Esophagus squamous epithelium (tissue), 5 donors: ENCODE results near the gene SIL1. TPM values are rescaled to one million over a fixed set of nuclear protein-coding genes. Genes with fewer than 3 reads are reported as not detected.

ENCODE experiments used
- DNase-seq: peaks from one replicate; lab custom pipeline; 2025; lab: John Stamatoyannopoulos, UW
- H3K27ac ChIP-seq, 4 donors: fragments of 200-600 bp; sonication (generic); one replicate each; pipeline ENCODE4 v1.5.1; 2016 to 2019; ENCODE audit warnings: mild to moderate bottlenecking in 1 of 4
- H3K27me3 ChIP-seq, 4 donors: fragments of 200-600 bp; sonication (generic); 1 replicate in 3 of 4; 2 replicates in 1 of 4; pipeline versions ENCODE4 v1.5.1 to v1.6.0; 2017 to 2021; ENCODE audit warnings: antibody characterized with exemption in 1 of 4
- H3K36me3 ChIP-seq, 3 donors: fragments of 200-600 bp; sonication (generic); one replicate each; pipeline ENCODE4 v1.5.1; 2016 to 2019
- H3K4me1 ChIP-seq, 3 donors: fragments of 200-600 bp; sonication (generic); one replicate each; pipeline ENCODE4 v1.5.1; 2017 to 2019
- H3K4me3 ChIP-seq, 4 donors: fragments of 200-600 bp; sonication (generic); 1 replicate in 3 of 4; 2 replicates in 1 of 4; pipeline ENCODE4 v1.5.1; 2016 to 2019; ENCODE audit warnings: mild to moderate bottlenecking in 2 of 4, moderate library complexity in 1 of 4
- H3K9me3 ChIP-seq, 3 donors: fragments of 200-600 bp; sonication (generic); one replicate each; pipeline ENCODE4 v1.5.1; 2016 to 2019
- CTCF ChIP-seq, 6 experiments: fragments of 450-650 bp in 4 of 6; fragments of 200-600 bp in 2 of 6; sonication (generic) in 2 of 6; IDR thresholded peaks; one replicate each; pipeline ENCODE4 v1.5.1; 2016 to 2019; ENCODE audit warnings: antibody characterized with exemption in 6 of 6, mild to moderate bottlenecking in 4 of 6, moderate library complexity in 4 of 6
- POLR2A ChIP-seq, 4 donors: fragments of 450-650 bp; IDR thresholded peaks; one replicate each; pipeline ENCODE4 v1.6.1; 2017; ENCODE audit warnings: antibody characterized with exemption in 4 of 4, mild to moderate bottlenecking in 4 of 4, moderate library complexity in 3 of 4
- WGBS, 2 donors: methylation state at CpG; one replicate each; pipeline ENCODE4 v1.1.5; 2018; 5-methylcytosine and 5-hydroxymethylcytosine counted together
- intact Hi-C: fragments of 100-400 bp; cut with DNase I; formaldehyde crosslinking; loops from one replicate; pipeline ENCODE4 v1.15.0; 2022
- total RNA-seq, 4 donors: library from RNA; depleted of rRNA; stranded (reverse); fragments of >200 nt; gene quantifications; one replicate each; pipeline ENCODE4 v1.1.0, GENCODE V29; 2016
- donor health status: DM: yes; HTN: yes; CAD: no.

Gene SIL1
- total RNA-seq, 4 donors from 2014 or later, result 18.0 to 34.6 (median 18.3) TPM

GRCh38 chr5:139131062-139131461 is 67.1 kb downstream of the SIL1 start:
- H3K4me3 ChIP-seq, result peak overlapping the region in 1 of 4 donors; percentile 38
- H3K27ac ChIP-seq, result peak overlapping the region in 3 of 4 donors; percentile 72 to 90 (median 74)
- DNase-seq, result no peak
- no peaks in the 10 kb centered on the region for H3K9me3 ChIP-seq
- H3K27me3 ChIP-seq, result no peaks in the 10 kb centered on the region
- intact Hi-C loops, result loop anchor here (10.0 kb wide), 1 partner anchor 306 kb away; no protein-coding TSS in a partner anchor
- H3K36me3 ChIP-seq, result peaks cover 0 to 18% (median 0%) of the 10 kb centered on the region in 3 donors
- WGBS, 2 donors, result 40 to 55% methylated on average over 3 of the region's 3 CpGs
- peaks cover 0 to 42% (median 15%) of the 10 kb centered on the region in 3 donors for H3K4me1 ChIP-seq
- TF ChIP-seq POLR2A (IDR thresholded peaks at IDR 0.05), result no peak
- no peak for TF ChIP-seq CTCF (IDR thresholded peaks at IDR 0.05)

- no peaks in the 10 kb centered on the region for H3K9me3 ChIP-seq
- no peak overlapping the region for H3K4me3 ChIP-seq
- peaks cover 0 to 40% (median 15%) of the 10 kb centered on the region in 3 donors for H3K4me1 ChIP-seq
- no peak for DNase-seq
- intact Hi-C loops, result loop anchor here (10.0 kb wide), 1 partner anchor 305 kb away; no protein-coding TSS in a partner anchor
- H3K36me3 ChIP-seq, result peaks cover 0 to 27% (median 0%) of the 10 kb centered on the region in 3 donors
- WGBS, 2 donors, result 75 to 81% methylated on average over 4 of the region's 4 CpGs
- no peak overlapping the region for H3K27ac ChIP-seq
- TF ChIP-seq POLR2A (IDR thresholded peaks at IDR 0.05) (no peak), CTCF (IDR thresholded peaks at IDR 0.05) (no peak)
- no peaks in the 10 kb centered on the region for H3K27me3 ChIP-seq
Observed at GRCh38 chr5:139130214-139130613, 68.0 kb downstream of the SIL1 start.

- H3K4me1 ChIP-seq, result peaks cover 0 to 12% (median 7%) of the 10 kb centered on the region in 3 donors
- WGBS, 2 donors, result 85 to 91% methylated on average over 3 of the region's 3 CpGs
Observed at GRCh38 chr5:139126711-139127111, 71.5 kb downstream of the SIL1 start.

GRCh38 chr5:139125991-139126390 is 72.2 kb downstream of the SIL1 start:
- Histone ChIP-seq H3K4me3 (no peak overlapping the region), H3K9me3 (no peaks in the 10 kb centered on the region), H3K36me3 (peaks cover 0 to 59% (median 0%) of the 10 kb centered on the region in 3 donors), H3K4me1 (peaks cover 0 to 5% (median 0%) of the 10 kb centered on the region in 3 donors), H3K27ac (peak overlapping the region in 1 of 4 donors; percentile 39), H3K27me3 (no peaks in the 10 kb centered on the region)
- 59 to 71% methylated on average over 1 of the region's 1 CpG for WGBS, 2 donors
- no peak for DNase-seq
- intact Hi-C loops, result no loop called here
- TF ChIP-seq POLR2A (IDR thresholded peaks at IDR 0.05) (no peak), CTCF (IDR thresholded peaks at IDR 0.05) (no peak)

More at GRCh38 chr5:139126711-139127111, 71.5 kb downstream of the SIL1 start:
- H3K4me3 ChIP-seq, result no peak overlapping the region
- peaks cover 0 to 52% (median 0%) of the 10 kb centered on the region in 3 donors for H3K36me3 ChIP-seq
- DNase-seq, result no peak
- no peaks in the 10 kb centered on the region for H3K9me3 ChIP-seq
- H3K27me3 ChIP-seq, result no peaks in the 10 kb centered on the region
- intact Hi-C loops, result no loop called here
- no peak for TF ChIP-seq POLR2A (IDR thresholded peaks at IDR 0.05)
- TF ChIP-seq CTCF (IDR thresholded peaks at IDR 0.05), result no peak
- peak overlapping the region in 1 of 4 donors; percentile 63 for H3K27ac ChIP-seq

- 75 to 79% methylated on average over 8 of the region's 8 CpGs for WGBS, 2 donors
- Histone ChIP-seq H3K4me1 (no peaks in the 10 kb centered on the region), H3K27ac (no peak overlapping the region), H3K36me3 (peaks cover under 1 to 69% (median 2%) of the 10 kb centered on the region in 3 donors), H3K9me3 (no peaks in the 10 kb centered on the region), H3K27me3 (no peaks in the 10 kb centered on the region), H3K4me3 (no peak overlapping the region)
- DNase-seq, result no peak
- intact Hi-C loops, result no loop called here
- TF ChIP-seq POLR2A (IDR thresholded peaks at IDR 0.05) (no peak), CTCF (IDR thresholded peaks at IDR 0.05) (no peak)
Observed at GRCh38 chr5:139124774-139125520, 73.2 kb downstream of the SIL1 start.
